ENCODE data around the gene OTULIN. TPM values are rescaled to one million over a fixed set of nuclear protein-coding genes. Genes with fewer than 3 reads are reported as not detected.

Gene OTULIN
- 10 to 100 TPM; 33.0 to 42.2 (median 37.8) TPM for total RNA-seq

DNA sequence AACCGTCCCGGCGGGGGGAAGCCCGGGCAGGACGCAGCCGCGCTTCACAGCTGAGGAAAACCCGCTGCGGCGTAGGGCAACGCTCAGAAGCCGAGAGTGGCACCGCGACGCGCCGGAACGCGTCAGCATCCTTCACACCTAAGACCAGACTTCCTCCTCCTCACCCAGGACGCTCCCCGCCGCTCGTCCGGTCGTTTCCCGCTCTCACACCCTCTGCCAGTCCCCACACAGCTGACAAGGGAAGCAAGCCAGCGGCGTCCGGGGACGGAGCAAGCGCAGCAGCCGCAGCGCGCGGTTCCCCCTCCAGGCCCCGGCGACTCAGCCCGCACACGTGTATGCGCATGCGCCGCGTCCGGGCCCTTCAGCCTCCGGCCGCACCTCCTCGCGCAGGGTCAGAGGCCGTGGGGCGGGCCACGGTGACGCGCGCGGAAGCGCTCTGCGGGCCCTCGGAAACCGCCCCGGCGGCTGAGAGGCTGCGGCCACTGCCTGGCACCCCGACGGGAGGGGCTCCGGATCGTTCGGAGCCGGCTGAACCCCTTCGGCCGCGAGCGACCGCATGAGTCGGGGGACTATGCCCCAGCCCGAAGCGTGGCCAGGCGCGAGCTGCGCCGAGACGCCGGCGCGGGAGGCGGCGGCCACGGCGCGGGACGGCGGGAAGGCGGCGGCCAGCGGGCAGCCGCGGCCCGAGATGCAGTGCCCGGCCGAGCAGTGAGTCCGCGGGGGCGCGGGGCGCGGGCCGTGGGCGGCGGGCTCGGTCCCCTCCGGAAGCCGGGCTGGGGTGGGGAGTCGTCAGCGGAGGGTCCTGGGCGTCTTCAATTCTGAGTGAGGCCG, at the start of gene OTULIN:
OTULIN (plus strand) TSS at position 449 of the 831 bp plus-strand sequence; CDS start at position 557, 108 bp downstream.
- no peaks in the 10 kb centered on the region for H3K9me3 ChIP-seq
- H3K4me1 ChIP-seq, result peaks cover 0 to 41% (median 5%) of the 10 kb centered on the region in 4 donors
- TF ChIP-seq, protein P1, sequence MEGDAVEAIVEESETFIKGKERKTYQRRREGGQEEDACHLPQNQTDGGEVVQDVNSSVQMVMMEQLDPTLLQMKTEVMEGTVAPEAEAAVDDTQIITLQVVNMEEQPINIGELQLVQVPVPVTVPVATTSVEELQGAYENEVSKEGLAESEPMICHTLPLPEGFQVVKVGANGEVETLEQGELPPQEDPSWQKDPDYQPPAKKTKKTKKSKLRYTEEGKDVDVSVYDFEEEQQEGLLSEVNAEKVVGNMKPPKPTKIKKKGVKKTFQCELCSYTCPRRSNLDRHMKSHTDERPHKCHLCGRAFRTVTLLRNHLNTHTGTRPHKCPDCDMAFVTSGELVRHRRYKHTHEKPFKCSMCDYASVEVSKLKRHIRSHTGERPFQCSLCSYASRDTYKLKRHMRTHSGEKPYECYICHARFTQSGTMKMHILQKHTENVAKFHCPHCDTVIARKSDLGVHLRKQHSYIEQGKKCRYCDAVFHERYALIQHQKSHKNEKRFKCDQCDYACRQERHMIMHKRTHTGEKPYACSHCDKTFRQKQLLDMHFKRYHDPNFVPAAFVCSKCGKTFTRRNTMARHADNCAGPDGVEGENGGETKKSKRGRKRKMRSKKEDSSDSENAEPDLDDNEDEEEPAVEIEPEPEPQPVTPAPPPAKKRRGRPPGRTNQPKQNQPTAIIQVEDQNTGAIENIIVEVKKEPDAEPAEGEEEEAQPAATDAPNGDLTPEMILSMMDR (IDR thresholded peaks at IDR 0.05), result no peak
- peak; percentile 94 to 96 for TF ChIP-seq POLR2A (IDR thresholded peaks at IDR 0.05)
- peak within 1 kb of the TSS; percentile 70 to 91 (median 86) for H3K4me3 ChIP-seq
- H3K27ac ChIP-seq, result peak within 1 kb of the TSS; percentile 80 to 99 (median 95)
- no peaks in the 10 kb centered on the region for H3K27me3 ChIP-seq
- H3K36me3 ChIP-seq, result no peaks in the 10 kb centered on the region
- peak; percentile 83 to 95 (median 94) for DNase-seq

DNA sequence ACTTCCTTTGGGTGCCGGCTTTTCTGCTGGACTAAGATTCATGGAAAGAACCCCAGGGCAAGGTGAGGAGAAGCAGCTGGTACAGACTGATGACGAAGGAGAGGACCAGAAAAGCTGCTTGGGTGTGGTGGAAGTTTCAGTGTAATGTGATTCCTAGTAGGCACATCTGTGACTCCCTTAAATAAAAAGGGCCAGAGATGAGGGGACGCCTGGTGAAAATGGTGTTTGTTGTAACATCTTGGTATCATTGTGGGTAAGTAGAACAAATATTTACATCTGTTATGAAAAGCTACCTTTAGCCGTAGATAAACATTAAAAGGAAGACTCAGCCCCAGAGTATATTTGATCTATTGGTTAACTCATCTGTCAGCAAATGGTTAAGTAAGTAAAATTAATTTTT, 49.2 kb upstream of the OTULIN start:
- no peak overlapping the region for H3K27ac ChIP-seq
- H3K4me1 ChIP-seq, result no peaks in the 10 kb centered on the region
- no peaks in the 10 kb centered on the region for H3K9me3 ChIP-seq
- H3K27me3 ChIP-seq, result no peaks in the 10 kb centered on the region
- peaks cover 0 to 57% (median 0%) of the 10 kb centered on the region in 3 donors for H3K36me3 ChIP-seq
- no peak overlapping the region for H3K4me3 ChIP-seq
- TF ChIP-seq, protein P1 (IDR thresholded peaks at IDR 0.05), result no peak
- TF ChIP-seq POLR2A (IDR thresholded peaks at IDR 0.05), result no peak
- DNase-seq, result no peak

DNA sequence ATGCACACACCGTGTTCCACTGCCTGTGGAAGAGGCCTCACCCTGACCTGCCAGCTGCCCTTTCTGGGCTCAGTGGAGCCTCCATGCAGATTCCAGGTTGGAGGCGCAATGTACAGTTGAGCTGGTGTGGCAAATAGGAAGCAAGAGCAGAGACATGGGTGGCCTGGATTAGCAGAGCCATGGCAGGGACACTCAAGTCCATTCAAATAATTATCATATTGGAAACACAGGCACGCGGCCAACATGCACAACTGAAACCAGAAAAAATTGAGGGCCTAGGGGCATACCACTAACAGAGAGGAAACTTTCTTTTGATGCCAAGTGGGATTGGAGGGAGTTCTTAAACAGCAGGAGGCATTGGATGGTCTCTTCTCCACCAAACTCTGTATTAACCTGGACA, 47.1 kb upstream of the OTULIN start:
- Histone ChIP-seq H3K36me3 (peaks cover 0 to 48% (median 0%) of the 10 kb centered on the region in 3 donors), H3K27me3 (no peaks in the 10 kb centered on the region), H3K9me3 (no peaks in the 10 kb centered on the region), H3K27ac (no peak overlapping the region), H3K4me1 (no peaks in the 10 kb centered on the region), H3K4me3 (no peak overlapping the region)
- no peak for TF ChIP-seq POLR2A (IDR thresholded peaks at IDR 0.05)
- TF ChIP-seq, protein P1 (IDR thresholded peaks at IDR 0.05), result no peak
- no peak for DNase-seq

DNA sequence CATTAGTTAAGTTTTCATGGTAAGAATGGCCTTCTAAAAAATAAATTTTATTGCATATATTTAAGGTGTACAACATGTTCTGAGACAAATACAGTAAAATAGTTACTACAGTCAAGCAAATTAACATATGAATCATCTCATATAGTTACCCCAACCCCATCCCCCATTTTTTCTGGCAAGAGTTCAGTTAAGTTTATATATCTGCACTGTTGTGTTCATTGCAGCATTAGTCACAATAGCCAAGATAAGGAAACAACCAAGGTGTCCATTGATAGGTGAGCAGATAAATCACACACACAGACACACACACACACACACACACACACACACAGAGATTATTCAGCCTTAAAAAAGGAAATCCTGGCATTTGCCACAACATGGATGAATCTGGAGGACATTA, 37.2 kb upstream of the OTULIN start:
- H3K27me3 ChIP-seq, result no peaks in the 10 kb centered on the region
- H3K4me1 ChIP-seq, result no peaks in the 10 kb centered on the region
- H3K27ac ChIP-seq, result no peak overlapping the region
- no peak for DNase-seq
- H3K9me3 ChIP-seq, result no peaks in the 10 kb centered on the region
- no peak for TF ChIP-seq POLR2A (IDR thresholded peaks at IDR 0.05)
- TF ChIP-seq, protein P1 (IDR thresholded peaks at IDR 0.05), result no peak
- no peak overlapping the region for H3K4me3 ChIP-seq
- no peaks in the 10 kb centered on the region for H3K36me3 ChIP-seq

DNA sequence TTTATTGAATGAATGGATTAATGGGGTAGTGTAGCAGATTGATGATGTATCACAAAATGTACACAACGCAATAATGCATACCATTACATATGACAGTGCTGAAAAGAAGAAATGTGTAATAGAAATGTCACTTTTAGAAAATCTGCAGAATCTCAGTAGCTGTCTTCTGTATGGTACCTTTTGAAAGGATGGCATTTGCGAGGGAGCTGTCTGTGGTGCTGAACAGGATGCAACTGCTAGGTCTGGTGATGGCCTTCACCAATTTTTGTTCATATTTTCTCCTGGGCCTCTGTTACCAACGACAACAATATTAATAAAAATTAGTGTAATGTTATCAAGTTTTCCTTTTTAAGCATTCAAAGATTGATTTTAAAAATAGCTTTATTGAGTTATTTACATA, 36.2 kb upstream of the OTULIN start:
- DNase-seq, result peak in 1 of 3 donors; percentile 60
- no peak overlapping the region for H3K4me3 ChIP-seq
- H3K36me3 ChIP-seq, result no peaks in the 10 kb centered on the region
- H3K4me1 ChIP-seq, result no peaks in the 10 kb centered on the region
- TF ChIP-seq POLR2A (IDR thresholded peaks at IDR 0.05), result no peak
- TF ChIP-seq, protein P1 (IDR thresholded peaks at IDR 0.05), result no peak
- H3K27me3 ChIP-seq, result no peaks in the 10 kb centered on the region
- no peaks in the 10 kb centered on the region for H3K9me3 ChIP-seq
- no peak overlapping the region for H3K27ac ChIP-seq
